ENCODE measurements around the gene ST8SIA6. TPM values are rescaled to one million over a fixed set of nuclear protein-coding genes. Genes with fewer than 3 reads are reported as not detected.

ST8SIA6 gene
- total RNA-seq, 1 donor = 0.36 TPM

DNA sequence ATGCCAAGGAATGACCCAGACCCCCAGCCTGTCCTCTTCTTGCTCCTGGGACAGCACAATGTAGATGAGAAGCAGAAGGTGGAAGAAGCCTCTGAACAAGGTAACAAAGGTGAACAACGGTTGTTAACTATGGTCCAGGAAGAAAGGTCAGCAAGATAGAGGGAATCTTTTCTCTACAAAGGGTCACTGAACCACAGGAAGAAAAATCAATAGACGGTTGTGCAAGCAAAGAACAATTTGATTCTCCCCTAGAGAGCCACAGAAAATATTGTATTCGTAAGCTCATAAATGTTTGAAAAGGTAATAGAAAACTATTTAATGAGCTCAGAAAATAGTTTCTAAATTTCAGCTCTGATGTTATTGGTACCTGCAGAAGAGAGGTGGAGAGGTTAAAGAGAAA, 111.3 kb downstream of the ST8SIA6 start:
- Histone ChIP-seq H4K20me1 (ENCODE audit: insufficient read depth, low read length) (no peaks in the 10 kb centered on the region), H3K4me1 (ENCODE audit: insufficient read depth, low read length) (peaks cover 2% of the 10 kb centered on the region), H3K4me2 (ENCODE audit: insufficient read depth, low read length) (no peak overlapping the region), H3K27ac (ENCODE audit: low read depth, low read length) (no peak overlapping the region), H3K4me3 (ENCODE audit: insufficient read depth, low read length) (no peak overlapping the region), H3K79me2 (ENCODE audit: insufficient read depth, low read length) (no peaks in the 10 kb centered on the region), H3K27me3 (ENCODE audit: insufficient read depth, low read length) (no peaks in the 10 kb centered on the region), H3K36me3 (ENCODE audit: insufficient read depth, low read length) (no peaks in the 10 kb centered on the region), H3K9me3 (ENCODE audit: low read depth, low read length) (peaks cover 5% of the 10 kb centered on the region), H2AFZ (ENCODE audit: low read length) (no peak overlapping the region)
- TF ChIP-seq CTCF (IDR thresholded peaks at IDR 0.05; ENCODE audit: extremely low read depth, low read depth, low read length) = no peak
- DNase-seq (ENCODE audit: insufficient read length, low spot score, missing footprints) = no peak

- H4K20me1 ChIP-seq (ENCODE audit: insufficient read depth, low read length) = no peaks in the 10 kb centered on the region
- DNase-seq (ENCODE audit: insufficient read length, low spot score, missing footprints) = no peak
- TF ChIP-seq CTCF (IDR thresholded peaks at IDR 0.05; ENCODE audit: extremely low read depth, low read depth, low read length) = no peak
These were observed 114.1 kb downstream of the ST8SIA6 start for GRCh38 chr10:17340144-17340829.

DNA sequence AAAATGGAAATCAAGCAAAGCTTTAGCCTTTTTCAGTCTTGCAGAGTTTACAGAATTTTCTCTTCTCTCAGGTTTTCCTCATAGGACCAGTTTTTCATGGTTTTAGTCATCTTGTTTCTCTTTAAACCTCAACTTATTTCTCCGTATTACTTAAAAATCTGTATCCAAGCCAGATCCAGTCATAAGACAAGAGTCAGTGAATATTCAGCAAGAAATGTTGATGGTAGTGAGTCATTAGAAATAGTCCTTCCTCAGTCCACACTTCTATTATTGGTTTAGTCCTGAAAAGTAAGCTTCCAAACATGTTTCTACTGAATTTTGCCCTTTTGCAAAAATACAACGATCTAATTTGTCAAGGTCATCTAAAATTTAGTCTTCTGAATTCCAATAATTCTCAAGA, 119.3 kb downstream of the ST8SIA6 start:
- Histone ChIP-seq H3K79me2 (ENCODE audit: insufficient read depth, low read length) (no peaks in the 10 kb centered on the region), H3K4me2 (ENCODE audit: insufficient read depth, low read length) (peak overlapping the region; percentile 58), H3K4me3 (ENCODE audit: insufficient read depth, low read length) (no peak overlapping the region), H2AFZ (ENCODE audit: low read length) (no peak overlapping the region), H3K4me1 (ENCODE audit: insufficient read depth, low read length) (peaks cover 15% of the 10 kb centered on the region), H3K9me3 (ENCODE audit: low read depth, low read length) (no peaks in the 10 kb centered on the region), H3K36me3 (ENCODE audit: insufficient read depth, low read length) (no peaks in the 10 kb centered on the region), H3K27me3 (ENCODE audit: insufficient read depth, low read length) (no peaks in the 10 kb centered on the region), H3K27ac (ENCODE audit: low read depth, low read length) (no peak overlapping the region), H4K20me1 (ENCODE audit: insufficient read depth, low read length) (no peaks in the 10 kb centered on the region)
- peak; percentile 86 for DNase-seq (ENCODE audit: insufficient read length, low spot score, missing footprints)
- TF ChIP-seq CTCF (IDR thresholded peaks at IDR 0.05; ENCODE audit: extremely low read depth, low read depth, low read length) = no peak

More at GRCh38 chr10:17340144-17340829, 114.1 kb downstream of the ST8SIA6 start:
- no peaks in the 10 kb centered on the region for H3K79me2 ChIP-seq (ENCODE audit: insufficient read depth, low read length)
- H3K4me2 ChIP-seq (ENCODE audit: insufficient read depth, low read length) = no peak overlapping the region
- peaks cover 4% of the 10 kb centered on the region for H3K4me1 ChIP-seq (ENCODE audit: insufficient read depth, low read length)
- H3K9me3 ChIP-seq (ENCODE audit: low read depth, low read length) = peaks cover 5% of the 10 kb centered on the region
- no peaks in the 10 kb centered on the region for H3K36me3 ChIP-seq (ENCODE audit: insufficient read depth, low read length)
- H3K27ac ChIP-seq (ENCODE audit: low read depth, low read length) = no peak overlapping the region
- no peaks in the 10 kb centered on the region for H3K27me3 ChIP-seq (ENCODE audit: insufficient read depth, low read length)
- no peak overlapping the region for H2AFZ ChIP-seq (ENCODE audit: low read length)
- H3K4me3 ChIP-seq (ENCODE audit: insufficient read depth, low read length) = no peak overlapping the region

GRCh38 chr10:17330501-17330900, 123.9 kb downstream of the ST8SIA6 start:
- TF ChIP-seq CTCF (IDR thresholded peaks at IDR 0.05; ENCODE audit: extremely low read depth, low read depth, low read length) = no peak
- peak overlapping the region; percentile 61 for H2AFZ ChIP-seq (ENCODE audit: low read length)

More at GRCh38 chr10:17330501-17330900, 123.9 kb downstream of the ST8SIA6 start:
- DNase-seq (ENCODE audit: insufficient read length, low spot score, missing footprints) = no peak
- H3K36me3 ChIP-seq (ENCODE audit: insufficient read depth, low read length) = no peaks in the 10 kb centered on the region
- H3K27me3 ChIP-seq (ENCODE audit: insufficient read depth, low read length) = no peaks in the 10 kb centered on the region
- peaks cover 13% of the 10 kb centered on the region for H3K4me1 ChIP-seq (ENCODE audit: insufficient read depth, low read length)
- no peak overlapping the region for H3K4me3 ChIP-seq (ENCODE audit: insufficient read depth, low read length)
- H3K9me3 ChIP-seq (ENCODE audit: low read depth, low read length) = no peaks in the 10 kb centered on the region
- H3K79me2 ChIP-seq (ENCODE audit: insufficient read depth, low read length) = no peaks in the 10 kb centered on the region
- no peak overlapping the region for H3K27ac ChIP-seq (ENCODE audit: low read depth, low read length)
- no peaks in the 10 kb centered on the region for H4K20me1 ChIP-seq (ENCODE audit: insufficient read depth, low read length)
- H3K4me2 ChIP-seq (ENCODE audit: insufficient read depth, low read length) = no peak overlapping the region
